Measurements from ENCODE around the gene SCART1.

DNA sequence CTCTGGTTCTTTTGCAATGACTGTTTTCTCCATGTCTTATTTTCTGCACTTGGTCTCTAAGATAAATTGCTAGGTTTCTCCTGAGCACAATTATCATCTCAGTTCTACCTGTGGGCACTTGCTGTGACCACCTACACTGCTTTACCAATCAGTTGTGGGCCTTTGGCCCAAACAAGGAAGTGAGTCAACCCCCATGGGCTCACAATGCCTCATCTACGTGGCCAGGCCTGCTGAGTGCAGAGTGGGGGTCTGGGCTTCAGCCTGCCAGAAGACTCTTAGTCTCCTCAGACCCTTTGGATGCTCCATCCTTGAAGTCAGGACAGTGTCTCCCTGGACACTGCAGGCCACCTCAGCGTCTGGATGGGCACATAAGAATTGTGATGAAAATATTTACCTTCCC lies 20.3 kb downstream of the SCART1 start:
- no peak for TF ChIP-seq EZH2 (IDR thresholded peaks at IDR 0.05; ENCODE audit: borderline replicate concordance, low read length)
- TF ChIP-seq, protein P1, sequence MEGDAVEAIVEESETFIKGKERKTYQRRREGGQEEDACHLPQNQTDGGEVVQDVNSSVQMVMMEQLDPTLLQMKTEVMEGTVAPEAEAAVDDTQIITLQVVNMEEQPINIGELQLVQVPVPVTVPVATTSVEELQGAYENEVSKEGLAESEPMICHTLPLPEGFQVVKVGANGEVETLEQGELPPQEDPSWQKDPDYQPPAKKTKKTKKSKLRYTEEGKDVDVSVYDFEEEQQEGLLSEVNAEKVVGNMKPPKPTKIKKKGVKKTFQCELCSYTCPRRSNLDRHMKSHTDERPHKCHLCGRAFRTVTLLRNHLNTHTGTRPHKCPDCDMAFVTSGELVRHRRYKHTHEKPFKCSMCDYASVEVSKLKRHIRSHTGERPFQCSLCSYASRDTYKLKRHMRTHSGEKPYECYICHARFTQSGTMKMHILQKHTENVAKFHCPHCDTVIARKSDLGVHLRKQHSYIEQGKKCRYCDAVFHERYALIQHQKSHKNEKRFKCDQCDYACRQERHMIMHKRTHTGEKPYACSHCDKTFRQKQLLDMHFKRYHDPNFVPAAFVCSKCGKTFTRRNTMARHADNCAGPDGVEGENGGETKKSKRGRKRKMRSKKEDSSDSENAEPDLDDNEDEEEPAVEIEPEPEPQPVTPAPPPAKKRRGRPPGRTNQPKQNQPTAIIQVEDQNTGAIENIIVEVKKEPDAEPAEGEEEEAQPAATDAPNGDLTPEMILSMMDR (conservative IDR thresholded peaks at IDR 0.05 in 1 of 2, IDR thresholded peaks at IDR 0.05 in 1 of 2; ENCODE audit: extremely low read depth in 1 of 2, insufficient read depth in 1 of 2, low read depth in 1 of 2, low read length in 2 of 2): no peak
